Activated T-cell treated with anti-CD3 and anti-CD28 coated beads, Interleukin-2, amount 50 U/mL, for 4 hours (primary cell): ENCODE data around the gene SLC9A9. TPM values are rescaled to one million over a fixed set of nuclear protein-coding genes. Genes with fewer than 3 reads are reported as not detected.
"Not testable (repeated sequence)": the region's sequence is repeated elsewhere in the genome, so short reads cannot be mapped to it uniquely, and the experiment has no call there.

ENCODE experiments used
- ATAC-seq, 2 donors: fragments of 200-7000 bp; cut with Tn5 transposase; one replicate each; pipeline ENCODE4 v1.10.0; 2021
- DNase-seq: peaks from one replicate; pipeline ENCODE4 v3.0.0-alpha.2; 2020
- H3K27me3 Mint-ChIP-seq: one replicate; pipeline ENCODE4 v1.8.0; 2021; ENCODE audit warnings: low read depth, mixed read lengths
- H3K36me3 Mint-ChIP-seq: one replicate; pipeline ENCODE4 v1.8.0; 2022; ENCODE audit warnings: mixed read lengths; ENCODE audit not compliant: insufficient read depth
- H3K4me1 Mint-ChIP-seq: one replicate; pipeline ENCODE4 v1.8.0; 2021; ENCODE audit warnings: low read depth, mixed read lengths
- H3K4me3 Mint-ChIP-seq: one replicate; pipeline ENCODE4 v1.8.0; 2021; ENCODE audit warnings: mild to moderate bottlenecking, moderate library complexity, mixed read lengths
- H3K9me3 Mint-ChIP-seq: one replicate; pipeline ENCODE4 v1.8.0; 2021; ENCODE audit warnings: mixed read lengths
- total RNA-seq, 3 donors: library from RNA; stranded (reverse); gene quantifications; one replicate each; pipeline ENCODE4 v1.2.1, GENCODE V29; 2021

SLC9A9 gene
- total RNA-seq, 3 donors from 2014 or later, result 0.56 to 0.98 (median 0.87) TPM

GRCh38 chr3:143301031-143301901 lies 547.0 kb downstream of the SLC9A9 start:
- ATAC-seq, result peak in 1 of 2 donors; percentile 25
- H3K9me3 Mint-ChIP-seq, result no peaks in the 10 kb centered on the region
- H3K36me3 Mint-ChIP-seq, result peaks cover 6% of the 10 kb centered on the region
- H3K27me3 Mint-ChIP-seq, result no peaks in the 10 kb centered on the region
- no peak for DNase-seq
- H3K4me1 Mint-ChIP-seq, result peaks cover 14% of the 10 kb centered on the region
- no peak overlapping the region for H3K4me3 Mint-ChIP-seq

DNA sequence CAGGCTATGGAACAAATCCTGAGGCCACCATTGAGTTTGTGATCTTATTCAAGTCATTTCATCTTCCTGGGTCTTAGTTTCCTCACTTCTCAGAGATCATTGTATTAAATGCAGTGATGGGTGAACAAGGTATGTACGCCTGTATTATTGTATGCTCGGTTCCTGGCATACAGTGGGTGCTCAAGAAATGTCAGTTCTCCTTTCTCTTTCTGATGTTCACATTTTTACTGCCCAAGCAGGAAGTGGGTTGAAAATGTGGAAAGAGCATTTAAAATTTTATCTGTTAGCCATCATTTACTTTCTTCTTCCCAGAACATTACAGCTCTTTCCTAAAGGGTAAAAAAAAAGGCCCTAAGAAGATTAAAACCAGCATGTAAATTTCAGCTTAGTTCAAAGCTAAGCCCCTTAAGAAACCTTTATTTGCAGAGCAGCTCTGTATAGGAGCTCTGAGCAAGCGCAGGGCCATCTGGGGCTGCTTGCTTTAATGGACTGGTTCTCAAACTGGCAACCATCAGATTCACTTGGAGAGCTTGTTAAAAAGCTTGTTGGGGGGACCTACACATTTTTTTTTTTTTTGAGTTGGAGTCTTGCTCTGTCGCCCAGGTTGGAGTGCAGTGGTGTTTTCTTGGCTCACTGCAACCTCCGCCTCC lies 549.3 kb downstream of the SLC9A9 start:
- Mint-ChIP-seq H3K27me3 (no peaks in the 10 kb centered on the region), H3K36me3 (peaks cover 3% of the 10 kb centered on the region), H3K4me1 (peaks cover 35% of the 10 kb centered on the region), H3K9me3 (no peaks in the 10 kb centered on the region), H3K4me3 (no peak overlapping the region)
- no peak for ATAC-seq
- no peak for DNase-seq

DNA sequence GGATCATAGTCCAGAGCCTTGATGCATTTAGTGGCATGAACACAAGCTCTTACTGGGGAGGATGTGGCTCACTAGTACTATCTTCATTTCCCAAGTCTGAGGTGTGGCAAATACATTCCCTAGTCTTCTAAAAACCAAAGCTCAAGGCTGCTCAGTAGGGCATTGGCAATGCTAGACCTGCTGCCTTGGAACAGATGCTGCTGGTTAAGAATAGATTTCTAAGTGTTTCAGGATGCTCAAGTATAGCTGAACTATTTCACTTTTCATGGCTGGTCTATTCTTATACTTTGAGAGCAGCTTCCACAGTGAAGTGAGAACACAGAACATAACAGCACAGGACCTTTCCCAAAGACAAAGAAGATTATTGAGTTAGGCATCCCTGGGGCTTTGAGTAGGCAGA lies 549.9 kb downstream of the SLC9A9 start:
- Mint-ChIP-seq H3K4me1 (peaks cover 35% of the 10 kb centered on the region), H3K36me3 (peaks cover 3% of the 10 kb centered on the region), H3K9me3 (no peaks in the 10 kb centered on the region)

DNA sequence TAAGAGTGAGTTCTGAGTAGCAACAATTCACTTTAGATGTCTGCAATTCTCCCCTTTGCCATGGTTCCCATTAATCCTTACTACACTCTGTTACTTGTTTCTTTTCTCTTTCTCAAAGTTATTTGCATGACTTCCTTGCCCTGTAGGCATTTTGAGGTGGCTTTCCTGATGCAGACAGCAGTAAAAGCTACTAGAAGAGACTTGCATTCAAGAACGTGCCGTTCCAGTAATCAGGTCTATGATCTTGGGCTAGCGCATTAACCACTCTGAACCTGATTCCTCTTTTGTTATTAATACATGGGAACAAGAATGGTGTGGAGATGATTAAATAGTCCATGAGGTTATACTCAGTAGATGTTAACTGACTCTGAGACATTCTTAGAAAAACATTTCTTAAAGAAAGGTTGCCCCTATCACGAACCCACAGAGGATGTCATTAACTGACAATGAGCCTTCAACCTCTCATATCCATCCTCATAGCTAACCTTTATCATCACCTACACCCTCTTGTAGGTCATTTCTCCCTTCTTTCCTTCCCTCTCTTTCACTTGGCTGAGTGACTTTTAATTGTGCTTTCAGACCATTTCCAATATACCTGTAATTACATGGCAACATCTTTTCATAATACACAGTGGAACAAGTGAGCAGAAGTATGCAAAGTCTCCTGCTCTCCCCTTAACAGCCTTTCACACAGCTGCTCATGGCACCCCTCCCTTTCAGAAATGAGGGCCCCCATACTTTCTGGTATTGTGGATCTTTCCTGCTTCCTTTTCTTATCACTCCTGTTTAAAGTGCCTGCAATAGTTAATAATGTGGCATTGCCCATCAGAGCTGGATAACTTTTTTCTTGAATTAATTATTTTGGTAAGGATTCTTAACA lies 552.8 kb downstream of the SLC9A9 start:
- Mint-ChIP-seq H3K4me1 (peaks cover 32% of the 10 kb centered on the region), H3K9me3 (no peaks in the 10 kb centered on the region), H3K36me3 (no peaks in the 10 kb centered on the region), H3K27me3 (no peaks in the 10 kb centered on the region), H3K4me3 (no peak overlapping the region)
- ATAC-seq, result no peak
- DNase-seq, result no peak

More for the DNA sequence above, 549.9 kb downstream of the SLC9A9 start:
- Mint-ChIP-seq H3K27me3 (no peaks in the 10 kb centered on the region), H3K4me3 (no peak overlapping the region)
- ATAC-seq, result no peak
- DNase-seq, result no peak

DNA sequence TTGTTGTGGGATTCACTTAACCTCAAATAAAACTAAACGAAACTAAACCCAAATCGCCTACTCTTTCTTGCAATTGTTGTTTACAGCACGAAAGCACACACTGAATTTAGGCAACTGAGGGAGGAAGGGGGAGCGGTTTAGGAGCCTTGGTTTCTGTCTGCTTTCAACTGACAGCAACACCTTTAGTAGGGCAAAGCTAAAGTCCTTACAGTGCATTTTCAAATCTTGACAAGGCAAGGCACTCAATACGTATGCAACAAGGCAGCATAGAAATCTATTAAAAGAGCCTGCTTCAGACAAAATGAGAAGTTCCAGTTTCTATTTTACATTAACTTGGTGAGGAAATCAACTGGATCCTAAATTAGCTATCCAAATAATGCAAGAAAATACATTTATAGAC lies 554.1 kb downstream of the SLC9A9 start:
- Mint-ChIP-seq H3K4me3 (no peak overlapping the region), H3K27me3 (no peaks in the 10 kb centered on the region), H3K4me1 (peaks cover 29% of the 10 kb centered on the region), H3K9me3 (no peaks in the 10 kb centered on the region), H3K36me3 (no peaks in the 10 kb centered on the region)
- DNase-seq (no peak), ATAC-seq (no peak)

- H3K36me3 Mint-ChIP-seq, result no peaks in the 10 kb centered on the region
- no peaks in the 10 kb centered on the region for H3K27me3 Mint-ChIP-seq
- DNase-seq, result no peak
- H3K4me1 Mint-ChIP-seq, result peaks cover 22% of the 10 kb centered on the region
- H3K9me3 Mint-ChIP-seq, result no peaks in the 10 kb centered on the region
- no peak overlapping the region for H3K4me3 Mint-ChIP-seq
- ATAC-seq, result no peak
Observed at GRCh38 chr3:143291836-143292447, 556.3 kb downstream of the SLC9A9 start.

- H3K4me3 Mint-ChIP-seq, result no peak overlapping the region
- H3K36me3 Mint-ChIP-seq, result peaks cover 3% of the 10 kb centered on the region
- peaks cover 2% of the 10 kb centered on the region for H3K4me1 Mint-ChIP-seq
- DNase-seq (no peak), ATAC-seq (no peak)
- no peaks in the 10 kb centered on the region for H3K9me3 Mint-ChIP-seq
- H3K27me3 Mint-ChIP-seq, result no peaks in the 10 kb centered on the region
Observed at GRCh38 chr3:143288944-143289343, 559.3 kb downstream of the SLC9A9 start.

DNA sequence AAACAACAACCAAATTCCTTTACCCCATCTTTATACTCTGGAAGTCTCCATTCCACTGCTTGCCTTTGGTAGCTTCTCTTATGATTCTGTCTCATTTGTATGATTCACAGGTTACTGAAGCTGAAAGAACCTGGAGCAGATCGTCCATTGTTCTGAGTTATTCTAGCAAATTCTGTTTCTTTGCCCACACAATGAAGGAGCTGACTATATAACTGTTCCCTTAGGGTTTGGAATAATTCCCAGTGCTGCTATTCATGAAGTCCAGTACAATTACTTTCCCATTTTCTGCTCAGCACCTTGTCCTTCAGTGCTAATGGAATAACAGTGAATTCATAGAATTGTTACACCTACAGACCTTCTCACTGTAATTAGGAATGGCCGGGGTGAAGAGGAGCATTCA lies 560.9 kb downstream of the SLC9A9 start:
- DNase-seq, result no peak
- Mint-ChIP-seq H3K4me1 (peaks cover 2% of the 10 kb centered on the region), H3K36me3 (peaks cover 5% of the 10 kb centered on the region), H3K27me3 (no peaks in the 10 kb centered on the region), H3K4me3 (no peak overlapping the region), H3K9me3 (no peaks in the 10 kb centered on the region)
- no peak for ATAC-seq

- H3K4me3 Mint-ChIP-seq, result no peak overlapping the region
- H3K9me3 Mint-ChIP-seq, result no peaks in the 10 kb centered on the region
- H3K4me1 Mint-ChIP-seq, result peaks cover 7% of the 10 kb centered on the region
- no peaks in the 10 kb centered on the region for H3K27me3 Mint-ChIP-seq
- ATAC-seq (no peak), DNase-seq (no peak)
- H3K36me3 Mint-ChIP-seq, result peaks cover 5% of the 10 kb centered on the region
Observed at GRCh38 chr3:143286392-143287010, 561.8 kb downstream of the SLC9A9 start.

GRCh38 chr3:143283432-143284128 lies 564.7 kb downstream of the SLC9A9 start:
- ATAC-seq (peak; percentile 48 to 72), DNase-seq (no peak)
- Mint-ChIP-seq H3K4me3 (no peak overlapping the region), H3K4me1 (peaks cover 9% of the 10 kb centered on the region), H3K27me3 (no peaks in the 10 kb centered on the region), H3K9me3 (no peaks in the 10 kb centered on the region), H3K36me3 (peaks cover 7% of the 10 kb centered on the region)

GRCh38 chr3:143280984-143281383 lies 567.3 kb downstream of the SLC9A9 start:
- ATAC-seq, result no peak
- no peak for DNase-seq
- peaks cover 19% of the 10 kb centered on the region for H3K4me1 Mint-ChIP-seq
- no peaks in the 10 kb centered on the region for H3K27me3 Mint-ChIP-seq
- H3K36me3 Mint-ChIP-seq, result peaks cover 10% of the 10 kb centered on the region
- H3K9me3 Mint-ChIP-seq, result no peaks in the 10 kb centered on the region
- no peak overlapping the region for H3K4me3 Mint-ChIP-seq

GRCh38 chr3:143279567-143279966 lies 568.7 kb downstream of the SLC9A9 start:
- H3K27me3 Mint-ChIP-seq, H3K36me3 Mint-ChIP-seq, DNase-seq, H3K4me3 Mint-ChIP-seq, ATAC-seq, H3K9me3 Mint-ChIP-seq: not testable (repeated sequence)
- peaks cover 19% of the 10 kb centered on the region for H3K4me1 Mint-ChIP-seq

GRCh38 chr3:143278721-143279120 lies 569.5 kb downstream of the SLC9A9 start:
- peaks cover 19% of the 10 kb centered on the region for H3K4me1 Mint-ChIP-seq
- no peak for DNase-seq
- no peak for ATAC-seq
- no peaks in the 10 kb centered on the region for H3K27me3 Mint-ChIP-seq
- no peaks in the 10 kb centered on the region for H3K9me3 Mint-ChIP-seq
- no peak overlapping the region for H3K4me3 Mint-ChIP-seq
- H3K36me3 Mint-ChIP-seq, result peaks cover 6% of the 10 kb centered on the region
